NT2/D1 (cell line): ENCODE data around the gene RAX.

Experiments used
- DNase-seq: peaks from one replicate; pipeline ENCODE4 v3.0.0-alpha.2; 2011; ENCODE audit warnings: low read depth, low spot score
- H3K27me3 ChIP-seq: 2 replicates; pipeline ENCODE4 v1.6.0; 2011; ENCODE audit warnings: mild to moderate bottlenecking; ENCODE audit not compliant: insufficient read length, insufficient read depth
- H3K36me3 ChIP-seq: 2 replicates; pipeline ENCODE4 v1.6.1; 2011; ENCODE audit warnings: mild to moderate bottlenecking, low read length, mixed read lengths; ENCODE audit not compliant: insufficient read depth, insufficient read length
- H3K4me1 ChIP-seq: 2 replicates; pipeline ENCODE4 v1.5.1; 2011; ENCODE audit not compliant: insufficient read depth, insufficient read length
- H3K4me3 ChIP-seq: 2 replicates; pipeline ENCODE4 v1.5.1; 2011; ENCODE audit warnings: low read depth; ENCODE audit not compliant: insufficient read length
- H3K9ac ChIP-seq: 2 replicates; pipeline ENCODE4 v1.6.0; 2011; ENCODE audit warnings: low read depth; ENCODE audit not compliant: insufficient read length
- H3K9me3 ChIP-seq: 2 replicates; pipeline ENCODE4 v1.5.1; 2011; ENCODE audit warnings: mild to moderate bottlenecking, low read length; ENCODE audit not compliant: insufficient read depth
- SUZ12 ChIP-seq: IDR thresholded peaks from 2 replicates; pipeline ENCODE4 v1.6.1; 2011; ENCODE audit not compliant: insufficient read length, insufficient read depth; ENCODE audit errors: extremely low read depth
- YY1 ChIP-seq: IDR thresholded peaks from 2 replicates; pipeline ENCODE4 v1.6.1; 2011; ENCODE audit not compliant: insufficient read length, insufficient read depth
- ZNF274 ChIP-seq: IDR thresholded peaks from 2 replicates; pipeline ENCODE4 v1.6.1; 2011; ENCODE audit warnings: mild to moderate bottlenecking, low read depth, low read length

RAX gene

GRCh38 chr18:59272891-59273758 lies at the start of gene RAX:
RAX (minus strand) TSS chr18:59273454; CDS start chr18:59273206, 248 bp downstream.
- no peaks in the 10 kb centered on the region for H3K27me3 ChIP-seq
- H3K9me3 ChIP-seq: peaks cover 48% of the 10 kb centered on the region
- no peak within 1 kb of the TSS for H3K9ac ChIP-seq
- DNase-seq: no peak
- H3K36me3 ChIP-seq: no peaks in the 10 kb centered on the region
- no peaks in the 10 kb centered on the region for H3K4me1 ChIP-seq
- TF ChIP-seq SUZ12: no peak
- no peak for TF ChIP-seq YY1
- TF ChIP-seq ZNF274: no peak
- no peak within 1 kb of the TSS for H3K4me3 ChIP-seq

GRCh38 chr18:59318460-59319050 lies 45.3 kb upstream of the RAX start, which contains the start of gene CPLX4:
CPLX4 (minus strand) TSS chr18:59318649; CDS start chr18:59318462, 187 bp downstream.
- Histone ChIP-seq H3K9ac (no peak within 1 kb of the TSS), H3K4me3 (no peak within 1 kb of the TSS), H3K4me1 (no peaks in the 10 kb centered on the region), H3K9me3 (no peaks in the 10 kb centered on the region), H3K27me3 (no peaks in the 10 kb centered on the region), H3K36me3 (no peaks in the 10 kb centered on the region)
- TF ChIP-seq SUZ12 (no peak), ZNF274 (no peak), YY1 (no peak)
- DNase-seq: no peak

- H3K9me3 ChIP-seq: no peaks in the 10 kb centered on the region
- H3K27me3 ChIP-seq: peaks cover 26% of the 10 kb centered on the region
- H3K4me3 ChIP-seq: no peak overlapping the region
- no peaks in the 10 kb centered on the region for H3K36me3 ChIP-seq
- no peak for TF ChIP-seq SUZ12
- no peak overlapping the region for H3K9ac ChIP-seq
- no peak for DNase-seq
- H3K4me1 ChIP-seq: no peaks in the 10 kb centered on the region
These were observed 38.4 kb upstream of the RAX start for GRCh38 chr18:59311631-59312030.

- Histone ChIP-seq H3K36me3 (no peaks in the 10 kb centered on the region), H3K9me3 (no peaks in the 10 kb centered on the region), H3K4me3 (peak overlapping the region; percentile 24), H3K9ac (peak overlapping the region; percentile 32), H3K4me1 (no peaks in the 10 kb centered on the region), H3K27me3 (peaks cover 37% of the 10 kb centered on the region)
- TF ChIP-seq ZNF274: no peak
- no peak for TF ChIP-seq YY1
- no peak for TF ChIP-seq SUZ12
- DNase-seq: no peak
These were observed 35.6 kb upstream of the RAX start for GRCh38 chr18:59308938-59309260.

GRCh38 chr18:59308248-59308937 lies 35.1 kb upstream of the RAX start:
- H3K4me1 ChIP-seq: no peaks in the 10 kb centered on the region
- peak; percentile 20 for DNase-seq
- H3K9ac ChIP-seq: peak overlapping the region; percentile 32
- H3K4me3 ChIP-seq: peak overlapping the region; percentile 24
- TF ChIP-seq YY1 (no peak), SUZ12 (no peak), ZNF274 (no peak)
- H3K36me3 ChIP-seq: no peaks in the 10 kb centered on the region
- peaks cover 37% of the 10 kb centered on the region for H3K27me3 ChIP-seq
- H3K9me3 ChIP-seq: no peaks in the 10 kb centered on the region

- Histone ChIP-seq H3K9me3 (no peaks in the 10 kb centered on the region), H3K27me3 (peaks cover 37% of the 10 kb centered on the region)
These were observed 33.4 kb upstream of the RAX start for GRCh38 chr18:59306640-59307039.

GRCh38 chr18:59305295-59305694 lies 32.0 kb upstream of the RAX start:
- no peak for DNase-seq
- Histone ChIP-seq H3K27me3 (peaks cover 33% of the 10 kb centered on the region), H3K36me3 (no peaks in the 10 kb centered on the region), H3K9ac (no peak overlapping the region), H3K9me3 (no peaks in the 10 kb centered on the region), H3K4me3 (no peak overlapping the region), H3K4me1 (no peaks in the 10 kb centered on the region)
- TF ChIP-seq ZNF274 (no peak), SUZ12 (no peak), YY1 (no peak)

More at GRCh38 chr18:59306640-59307039, 33.4 kb upstream of the RAX start:
- DNase-seq: no peak
- H3K4me3 ChIP-seq: no peak overlapping the region
- H3K36me3 ChIP-seq: no peaks in the 10 kb centered on the region
- no peak for TF ChIP-seq ZNF274
- no peak for TF ChIP-seq YY1
- no peak for TF ChIP-seq SUZ12
- H3K9ac ChIP-seq: no peak overlapping the region
- no peaks in the 10 kb centered on the region for H3K4me1 ChIP-seq
